ENCODE results near the gene PLD5. TPM values are rescaled to one million over a fixed set of nuclear protein-coding genes. Genes with fewer than 3 reads are reported as not detected.
"Not testable (repeated sequence)": the region's sequence is repeated elsewhere in the genome, so short reads cannot be mapped to it uniquely, and the experiment has no call there.

The PLD5 gene
- total RNA-seq, 1 donor from 2014 or later, result not detected

DNA sequence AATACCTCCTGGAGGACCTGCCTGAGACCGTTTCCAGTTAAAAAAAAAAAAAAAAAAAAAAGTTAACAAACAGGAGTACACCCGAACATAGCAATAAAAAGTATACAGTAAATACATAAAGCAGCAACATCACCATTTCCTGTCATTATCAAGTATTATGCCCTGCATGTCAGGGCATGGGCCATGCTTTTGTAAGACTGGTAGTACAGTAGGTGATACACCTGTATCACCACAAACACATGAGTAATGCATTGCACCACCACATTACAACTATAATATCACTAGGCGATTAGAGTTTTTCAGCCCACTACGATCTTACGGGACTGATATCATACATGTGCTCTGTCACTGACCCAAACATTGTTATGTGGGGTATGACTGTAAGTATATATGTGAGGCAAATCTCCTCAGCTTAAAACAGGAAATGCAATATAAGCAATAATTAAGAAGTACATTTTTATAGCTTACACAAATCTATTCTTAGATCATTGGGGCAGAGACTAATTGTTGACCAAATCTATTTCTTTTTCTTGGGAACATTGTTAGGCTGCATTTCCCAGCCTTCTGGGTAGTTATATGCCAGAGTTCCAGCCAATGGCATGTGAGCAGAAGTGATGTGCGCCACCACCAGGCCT lies 98.1 kb downstream of the PLD5 start:
- DNase-seq (ENCODE audit: low read depth in 2 of 2), result no peak

DNA sequence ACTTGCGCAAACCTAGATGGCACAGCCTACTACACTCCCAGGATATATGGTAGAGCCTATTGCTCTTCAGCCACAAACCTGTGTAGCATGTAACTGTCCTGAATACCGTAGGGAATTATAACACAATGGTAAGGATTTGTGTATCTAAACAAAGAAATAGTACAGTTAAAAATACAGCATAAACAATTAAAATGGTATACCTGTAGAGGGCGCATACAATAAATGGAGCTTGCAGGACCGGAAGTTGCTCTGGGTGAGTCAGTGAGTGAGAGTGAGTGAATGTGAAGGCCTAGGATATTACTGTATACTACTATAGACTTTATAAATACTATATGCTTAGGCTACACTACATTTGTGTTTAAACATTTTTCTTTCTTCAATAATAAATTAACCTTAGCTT lies 99.3 kb downstream of the PLD5 start:
- peak in 1 of 2 donors; percentile 26 for DNase-seq (ENCODE audit: low read depth in 2 of 2)

DNA sequence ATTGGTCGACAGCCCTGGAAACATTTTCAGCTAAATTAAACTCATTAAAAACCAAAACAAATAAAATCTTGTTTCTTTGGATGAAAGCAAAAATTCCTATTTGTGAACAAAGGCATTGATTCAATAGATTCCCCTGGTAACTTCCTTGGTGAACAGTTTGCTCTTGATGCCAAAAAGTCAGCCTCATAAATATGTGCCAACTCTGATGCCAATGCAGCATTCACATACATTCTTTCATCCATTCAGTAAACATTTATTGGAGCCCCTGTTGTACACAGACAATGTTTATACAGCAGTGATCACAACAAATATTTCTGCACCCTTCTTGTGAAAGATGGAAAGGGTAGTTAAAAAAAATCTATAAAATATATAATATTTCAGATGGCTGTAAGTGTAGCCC lies 107.8 kb downstream of the PLD5 start:
- no peak for DNase-seq (ENCODE audit: low read depth in 2 of 2)

DNA sequence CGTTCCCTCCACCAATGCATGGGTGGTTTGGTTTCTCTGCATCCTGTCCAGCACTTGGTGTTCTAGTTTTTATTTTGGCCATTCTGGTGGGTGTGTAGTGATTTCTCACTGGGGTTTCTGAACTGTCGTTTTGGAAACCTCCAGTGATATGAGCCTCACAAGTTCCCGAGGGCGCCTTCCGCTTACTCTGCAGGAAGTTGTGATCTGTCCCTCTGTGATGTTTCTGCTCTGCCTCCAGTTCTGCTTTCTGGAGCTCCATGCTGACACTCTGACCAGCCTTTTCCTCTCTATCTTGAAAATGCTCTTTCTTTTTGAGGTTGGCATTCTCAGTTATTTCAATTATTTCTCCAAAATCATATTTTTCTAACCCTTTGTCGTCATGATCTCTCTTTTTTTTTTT lies 111.6 kb downstream of the PLD5 start:
- no peak for DNase-seq (ENCODE audit: low read depth in 2 of 2)

DNA sequence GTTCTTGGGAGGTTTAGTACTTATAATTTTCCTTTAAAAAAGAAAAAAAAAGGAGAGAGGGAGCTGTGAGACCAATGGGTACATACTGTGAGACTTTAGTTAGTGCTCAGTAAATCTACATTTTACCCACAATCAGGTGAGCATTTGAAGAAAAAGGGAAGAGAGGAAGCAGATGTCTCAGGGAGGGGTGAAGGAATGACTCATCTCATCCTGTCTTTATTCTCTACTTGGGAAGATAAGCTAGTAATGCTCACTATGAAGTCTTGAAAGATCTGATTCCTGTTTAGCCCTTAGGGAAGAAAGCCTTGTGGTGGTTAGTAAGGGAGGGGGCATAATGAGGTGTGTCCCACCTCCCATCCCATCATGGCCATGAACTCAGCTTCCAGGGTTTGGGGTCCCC lies 112.6 kb downstream of the PLD5 start:
- no peak for DNase-seq (ENCODE audit: low read depth in 2 of 2)

- DNase-seq (ENCODE audit: low read depth in 2 of 2), result no peak
Measured at GRCh38 chr1:242405947-242406346, 118.5 kb downstream of the PLD5 start.

- no peak for DNase-seq (ENCODE audit: low read depth in 2 of 2)
Measured at GRCh38 chr1:242404296-242404695, 120.2 kb downstream of the PLD5 start.

GRCh38 chr1:242402956-242403355 lies 121.5 kb downstream of the PLD5 start:
- no peak for DNase-seq (ENCODE audit: low read depth in 2 of 2)

GRCh38 chr1:242401937-242402336 lies 122.6 kb downstream of the PLD5 start:
- DNase-seq (ENCODE audit: low read depth in 2 of 2), result no peak

- no peak for DNase-seq (ENCODE audit: low read depth in 2 of 2)
Measured at GRCh38 chr1:242398351-242398750, 126.1 kb downstream of the PLD5 start.

DNA sequence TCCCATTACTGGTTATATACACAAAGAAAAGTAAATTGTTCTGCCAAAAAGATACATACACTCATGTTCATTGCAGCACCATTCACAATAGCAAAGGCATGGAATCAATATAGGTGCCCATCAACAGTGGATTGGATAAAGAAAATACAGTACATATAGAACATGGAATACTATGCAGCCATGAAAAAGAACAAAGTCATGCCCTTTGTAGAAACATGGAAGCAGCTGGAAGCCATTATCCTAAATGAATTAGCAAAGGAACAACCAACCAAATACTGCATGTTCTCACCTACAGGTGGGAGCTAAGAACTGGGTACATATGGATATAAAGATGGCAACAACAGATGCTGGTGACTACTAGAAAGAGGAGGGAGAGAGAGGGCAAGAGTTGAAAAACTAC lies 132.6 kb downstream of the PLD5 start:
- DNase-seq (ENCODE audit: low read depth in 2 of 2), result no peak

DNA sequence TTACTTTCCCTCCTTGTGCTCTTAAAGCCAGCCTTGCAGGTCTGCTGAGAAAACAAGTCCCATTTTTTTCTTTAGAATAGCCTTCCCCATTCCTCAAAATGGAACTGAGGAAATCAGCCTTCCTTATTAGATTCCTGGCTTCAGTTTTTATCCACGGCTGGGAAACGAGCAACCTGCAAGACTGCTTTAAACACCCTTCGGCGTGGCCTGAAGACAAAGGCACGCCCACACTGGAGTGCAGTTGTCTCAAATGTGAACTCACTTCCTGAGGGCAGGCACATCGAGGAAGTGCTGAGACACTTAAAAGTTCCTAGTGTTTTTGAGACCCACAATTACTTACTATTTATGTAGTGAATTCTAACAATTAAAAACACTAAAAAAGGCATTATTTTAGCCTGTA lies 148.4 kb downstream of the PLD5 start:
- not testable (repeated sequence) for DNase-seq (ENCODE audit: low read depth in 2 of 2)

GRCh38 chr1:242350446-242350845 lies 174.1 kb downstream of the PLD5 start:
- not testable (repeated sequence) for DNase-seq (ENCODE audit: low read depth in 2 of 2)

- no peak for DNase-seq (ENCODE audit: low read depth in 2 of 2)
Measured at GRCh38 chr1:242349636-242350035, 174.9 kb downstream of the PLD5 start.

DNA sequence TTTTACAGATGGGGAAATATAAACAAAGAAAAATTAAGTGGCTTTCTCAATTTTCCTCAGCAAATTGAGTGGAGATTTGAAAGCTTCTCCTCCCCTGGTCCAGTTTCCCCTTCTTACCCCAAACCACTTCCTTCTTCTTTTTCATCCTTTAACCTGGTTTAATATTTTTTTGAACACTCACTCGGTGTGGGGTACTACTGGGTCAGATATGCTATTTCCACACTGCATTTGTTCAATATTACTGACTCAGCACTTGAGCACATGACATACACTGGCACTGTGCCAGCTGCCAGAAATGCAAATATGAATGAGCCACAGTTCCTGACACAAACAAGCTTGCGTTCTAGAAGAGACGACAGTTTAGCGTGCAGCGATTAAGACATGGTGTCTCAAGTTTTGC lies 193.6 kb downstream of the PLD5 start:
- DNase-seq (ENCODE audit: low read depth in 2 of 2), result not testable (repeated sequence)

GRCh38 chr1:242327381-242327780 lies 197.1 kb downstream of the PLD5 start:
- DNase-seq (ENCODE audit: low read depth in 2 of 2), result not testable (repeated sequence)

- not testable (repeated sequence) for DNase-seq (ENCODE audit: low read depth in 2 of 2)
Measured at GRCh38 chr1:242321981-242322380, 202.5 kb downstream of the PLD5 start.

DNA sequence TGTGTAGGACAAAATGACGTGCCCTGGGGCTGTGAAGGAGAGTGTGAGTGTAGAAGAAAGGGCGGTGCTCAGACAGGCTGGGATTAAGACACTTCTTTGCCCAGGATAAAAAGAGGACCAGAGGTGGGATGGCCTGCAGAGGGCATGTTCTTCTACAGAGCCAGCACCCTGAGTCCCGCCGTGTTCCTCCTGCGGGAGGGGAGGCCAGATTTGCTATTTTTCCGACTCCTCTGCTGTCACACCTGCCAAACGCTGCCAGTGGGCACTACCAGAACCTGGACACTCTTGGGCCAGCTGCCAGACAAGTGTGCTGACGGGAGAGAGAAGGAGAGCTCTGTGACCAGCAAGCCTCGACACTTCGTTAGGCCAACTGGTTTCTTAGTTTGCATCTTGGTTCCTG lies 206.4 kb downstream of the PLD5 start:
- no peak for DNase-seq (ENCODE audit: low read depth in 2 of 2)

- DNase-seq (ENCODE audit: low read depth in 2 of 2), result not testable (repeated sequence)
Measured at GRCh38 chr1:242314865-242315264, 209.6 kb downstream of the PLD5 start.

- DNase-seq (ENCODE audit: low read depth in 2 of 2), result not testable (repeated sequence)
Measured at GRCh38 chr1:242314085-242314649, 210.3 kb downstream of the PLD5 start.

DNA sequence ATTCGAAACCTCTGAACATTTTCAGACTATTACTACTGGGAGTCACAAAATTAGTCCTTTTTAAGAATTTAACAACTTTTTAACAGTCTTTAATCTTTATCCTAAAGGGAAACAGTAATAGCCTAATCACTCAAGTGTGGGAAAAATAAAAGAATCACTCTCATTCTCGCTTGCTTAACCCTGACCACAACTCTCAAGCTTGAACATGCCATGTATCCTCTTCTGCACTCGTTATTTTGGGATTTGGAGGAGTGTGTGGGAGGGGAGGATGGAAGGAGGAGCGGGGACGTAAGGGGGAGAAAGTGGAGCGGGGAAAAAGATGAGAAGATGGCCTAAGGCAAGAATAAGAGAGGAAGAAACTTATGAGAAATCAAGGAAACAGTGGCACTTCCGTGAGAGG lies 215.8 kb downstream of the PLD5 start:
- not testable (repeated sequence) for DNase-seq (ENCODE audit: low read depth in 2 of 2)

DNA sequence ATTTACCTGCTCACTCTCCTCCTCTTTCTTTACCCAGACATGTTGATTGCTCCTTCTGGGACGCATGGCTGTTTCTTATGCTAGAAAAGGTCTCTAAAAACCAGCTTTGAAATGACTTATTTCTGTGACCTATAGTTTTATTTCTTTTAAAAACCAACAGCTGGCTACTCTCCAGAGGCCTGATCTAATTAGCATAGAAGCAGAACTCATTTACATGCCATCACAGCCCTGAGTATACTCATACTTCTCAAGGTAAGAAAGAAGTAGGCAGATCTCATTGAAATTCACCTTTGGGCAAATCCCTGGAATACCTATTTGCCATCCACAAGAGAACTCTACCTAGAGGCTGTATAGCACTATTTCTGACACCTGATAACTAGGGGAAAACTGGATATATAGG lies 230.7 kb downstream of the PLD5 start:
- not testable (repeated sequence) for DNase-seq (ENCODE audit: low read depth in 2 of 2)

DNA sequence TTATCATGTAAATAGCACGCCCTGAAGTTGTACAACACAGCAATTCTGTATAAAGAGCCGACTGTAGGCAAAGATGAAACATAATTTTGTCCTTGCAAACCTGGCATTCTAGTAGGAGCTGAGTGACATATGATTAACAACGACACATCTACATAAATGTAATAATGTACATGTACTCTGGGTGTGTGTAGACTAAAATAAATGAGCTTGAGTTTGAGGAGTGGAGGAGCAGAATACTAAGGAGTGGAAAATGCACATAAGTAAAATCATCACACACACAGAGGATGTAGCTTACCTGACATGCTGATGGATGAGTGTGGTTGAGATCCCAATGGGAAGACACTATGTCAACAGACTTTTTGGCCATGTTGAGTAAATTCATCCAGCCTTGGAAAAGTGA lies 236.4 kb downstream of the PLD5 start:
- not testable (repeated sequence) for DNase-seq (ENCODE audit: low read depth in 2 of 2)
